Mesenchymal stem cell (in vitro differentiated cells and primary cell): ENCODE results near the gene ADAMTSL5.
A peak's percentile ranks its signal among the peaks of the same experiment; 100 is the strongest.

ENCODE experiments used
- DNase-seq: peaks from one replicate; pipeline ENCODE4 v3.0.0-alpha.2; 2013
- H2AFZ ChIP-seq: one replicate; pipeline ENCODE4 v1.6.1; 2013; ENCODE audit warnings: low read depth, mild to moderate bottlenecking, control low read depth, inconsistent platforms, low read length, moderate library complexity
- H2AK5ac ChIP-seq: 2 replicates; pipeline ENCODE4 v1.6.1; 2013; ENCODE audit warnings: low read length, moderate library complexity, mild to moderate bottlenecking, inconsistent platforms; ENCODE audit not compliant: severe bottlenecking
- H2BK120ac ChIP-seq: one replicate; pipeline ENCODE4 v1.6.1; 2013; ENCODE audit warnings: low read depth, mild to moderate bottlenecking, inconsistent platforms, low read length, moderate library complexity
- H2BK12ac ChIP-seq, 2 experiments: one replicate each; pipeline ENCODE4 v1.6.1; 2013; ENCODE audit warnings: inconsistent platforms in 2 of 2, low read length in 2 of 2, mild to moderate bottlenecking in 2 of 2, moderate library complexity in 2 of 2, control low read depth in 1 of 2
- H2BK15ac ChIP-seq: one replicate; pipeline ENCODE4 v1.6.1; 2013; ENCODE audit warnings: mild to moderate bottlenecking, low read depth, inconsistent platforms; ENCODE audit not compliant: poor library complexity, severe bottlenecking
- H2BK5ac ChIP-seq: 2 replicates; pipeline ENCODE4 v1.6.1; 2013; ENCODE audit warnings: low read depth, mild to moderate bottlenecking, low read length, control low read depth, inconsistent platforms; ENCODE audit not compliant: poor library complexity, severe bottlenecking
- H3K14ac ChIP-seq, 2 experiments: one replicate each; pipeline ENCODE4 v1.6.1; 2013; ENCODE audit warnings: inconsistent platforms in 2 of 2, low read length in 2 of 2, control low read depth in 1 of 2, mild to moderate bottlenecking in 1 of 2, moderate library complexity in 1 of 2
- H3K18ac ChIP-seq, 2 experiments: one replicate each; pipeline ENCODE4 v1.6.1; 2013; ENCODE audit warnings: inconsistent platforms in 2 of 2, low read length in 2 of 2, control low read depth in 1 of 2, low read depth in 1 of 2, mild to moderate bottlenecking in 1 of 2
- H3K23ac ChIP-seq, 2 experiments: one replicate each; pipeline ENCODE4 v1.6.1; 2013; ENCODE audit warnings: inconsistent platforms in 2 of 2, low read length in 2 of 2, mild to moderate bottlenecking in 2 of 2, moderate library complexity in 2 of 2, control low read depth in 1 of 2
- H3K27ac ChIP-seq: 2 replicates; pipeline ENCODE4 v1.5.1; 2013; ENCODE audit warnings: mild to moderate bottlenecking, moderate library complexity, low read length, control low read depth, inconsistent platforms; ENCODE audit not compliant: poor library complexity, severe bottlenecking
- H3K27me3 ChIP-seq, 2 experiments: 2 replicates each; pipeline versions ENCODE4 v1.6.1 to v1.7.0; 2013; ENCODE audit warnings: low read length in 2 of 2, mild to moderate bottlenecking in 2 of 2, moderate library complexity in 2 of 2, control low read depth in 1 of 2, inconsistent platforms in 1 of 2; ENCODE audit not compliant: control insufficient read depth in 1 of 2, insufficient read depth in 1 of 2
- H3K36me3 ChIP-seq, 2 experiments: 2 replicates each; pipeline versions ENCODE4 v1.6.1 to v1.7.0; 2013; ENCODE audit warnings: low read length in 2 of 2, control low read depth in 1 of 2, inconsistent platforms in 1 of 2, low read depth in 1 of 2, mild to moderate bottlenecking in 1 of 2; ENCODE audit not compliant: insufficient read depth in 2 of 2, control insufficient read depth in 1 of 2
- H3K4ac ChIP-seq, 2 experiments: one replicate each; pipeline ENCODE4 v1.6.1; 2013; ENCODE audit warnings: inconsistent platforms in 2 of 2, low read length in 2 of 2, mild to moderate bottlenecking in 2 of 2, moderate library complexity in 2 of 2, control low read depth in 1 of 2, low read depth in 1 of 2
- H3K4me1 ChIP-seq: 2 replicates; pipeline ENCODE4 v1.6.1; 2013; ENCODE audit warnings: low read depth, low read length, control low read depth; ENCODE audit not compliant: control insufficient read depth, insufficient read depth
- H3K4me2 ChIP-seq: 2 replicates; pipeline ENCODE4 v1.6.1; 2013; ENCODE audit warnings: low read length, mild to moderate bottlenecking, inconsistent platforms; ENCODE audit not compliant: poor library complexity, severe bottlenecking
- H3K4me3 ChIP-seq, 2 experiments: 2 replicates each; pipeline versions ENCODE4 v1.5.1 to v1.7.0; 2013; ENCODE audit warnings: low read length in 2 of 2, mild to moderate bottlenecking in 2 of 2, control low read depth in 1 of 2, low read depth in 1 of 2; ENCODE audit not compliant: insufficient read depth in 1 of 2
- H3K79me1 ChIP-seq: replicated peaks from 2 replicates; pipeline ENCODE4 v1.6.1; 2013; ENCODE audit warnings: mild to moderate bottlenecking, control low read depth, low read length, inconsistent platforms; ENCODE audit not compliant: poor library complexity, severe bottlenecking
- H3K9ac ChIP-seq: 2 replicates; pipeline ENCODE4 v1.7.0; 2013; ENCODE audit warnings: mild to moderate bottlenecking, low read length, moderate library complexity
- H3K9me3 ChIP-seq: 2 replicates; pipeline ENCODE4 v1.7.0; 2013; ENCODE audit warnings: mild to moderate bottlenecking, low read length; ENCODE audit not compliant: control insufficient read depth
- H4K8ac ChIP-seq: one replicate; pipeline ENCODE4 v1.6.1; 2013; ENCODE audit warnings: inconsistent platforms, mild to moderate bottlenecking, low read length, moderate library complexity
- H4K91ac ChIP-seq: one replicate; pipeline ENCODE4 v1.6.1; 2013; ENCODE audit warnings: mild to moderate bottlenecking, low read length, inconsistent platforms
- WGBS: methylation state at CpG from one replicate; pipeline ENCODE4 v1.1.7; 2013; ENCODE audit warnings: mixed read lengths; 5-methylcytosine and 5-hydroxymethylcytosine counted together

Gene ADAMTSL5

DNA sequence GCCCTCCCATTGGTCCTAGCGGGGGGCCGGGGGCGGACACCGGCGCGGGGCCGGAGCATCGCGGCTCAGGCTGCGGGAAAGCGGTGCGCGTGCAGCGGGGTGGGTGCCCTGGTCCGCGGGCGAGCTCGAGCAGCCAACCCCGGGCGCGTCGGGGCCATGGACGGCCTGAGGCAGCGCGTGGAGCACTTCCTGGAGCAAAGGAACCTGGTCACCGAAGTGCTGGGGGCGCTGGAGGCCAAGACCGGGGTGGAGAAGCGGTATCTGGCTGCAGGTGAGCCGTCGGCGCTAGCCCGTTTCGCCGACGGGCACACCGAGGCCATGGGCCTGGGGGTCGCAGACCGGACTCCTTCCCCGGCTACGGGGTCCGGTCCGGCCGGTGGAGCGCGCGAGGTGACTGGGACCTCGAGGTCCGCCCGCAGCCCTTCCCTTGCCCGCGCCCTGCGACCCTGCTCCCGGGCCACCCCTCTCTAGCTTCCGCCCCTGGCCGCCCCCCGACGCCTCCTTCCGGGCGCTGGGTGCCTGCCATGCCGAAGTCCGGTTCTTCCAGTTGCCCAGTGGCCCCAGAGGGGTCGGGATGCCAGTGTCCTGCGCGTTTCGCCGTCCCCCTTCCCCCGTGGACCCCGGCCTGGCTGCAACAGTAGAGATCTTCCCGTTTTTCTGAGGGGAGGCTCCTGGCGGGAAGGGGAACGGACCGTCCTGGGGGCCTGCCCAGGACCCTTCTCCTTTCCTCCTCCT, 21.5 kb downstream of the ADAMTSL5 start, which contains the start of gene REEP6:
REEP6 (plus strand) TSS at position 68 of the 735 bp plus-strand sequence; CDS start at position 157, 89 bp downstream.
- Histone ChIP-seq H2BK5ac (peak within 1 kb of the TSS; percentile 69), H3K4me3 (peak within 1 kb of the TSS; percentile 69 to 82), H3K14ac (peak within 1 kb of the TSS in 1 of 2 experiments; percentile 61)

GRCh38 chr19:1490311-1491113, 22.3 kb downstream of the ADAMTSL5 start, which contains the start of gene PCSK4:
Gene PCSK4 (minus strand): TSS chr19:1490350. CDS start chr19:1490346, 4 bp downstream.
- peak; percentile 99 for DNase-seq
- Histone ChIP-seq H2BK12ac (peak within 1 kb of the TSS; percentile 56 to 57), H4K8ac (peak within 1 kb of the TSS; percentile 92), H3K79me1 (peaks cover 5% of the 10 kb centered on the region), H2AK5ac (no peak within 1 kb of the TSS), H3K36me3 (peaks cover 0 to 11% of the 10 kb centered on the region in 2 experiments), H3K9me3 (no peaks in the 10 kb centered on the region), H2BK15ac (peak within 1 kb of the TSS; percentile 84), H2BK120ac (peak within 1 kb of the TSS; percentile 38), H3K18ac (peak within 1 kb of the TSS; percentile 74 to 83), H2BK5ac (peak within 1 kb of the TSS; percentile 69), H3K14ac (peak within 1 kb of the TSS in 1 of 2 experiments; percentile 61), H3K4me2 (peak within 1 kb of the TSS; percentile 96), H3K4ac (peak within 1 kb of the TSS in 1 of 2 experiments; percentile 54), H3K4me1 (peaks cover 19% of the 10 kb centered on the region), H4K91ac (peak within 1 kb of the TSS; percentile 82), H3K4me3 (peak within 1 kb of the TSS; percentile 69 to 82), H3K23ac (no peak within 1 kb of the TSS), H3K27me3 (peaks cover 3 to 41% of the 10 kb centered on the region in 2 experiments), H3K27ac (peak within 1 kb of the TSS; percentile 41), H2AFZ (peak within 1 kb of the TSS; percentile 100), H3K9ac (peak within 1 kb of the TSS; percentile 76)
- 1% methylated on average over 71 of the region's 74 CpGs for WGBS

More for the DNA sequence above, 21.5 kb downstream of the ADAMTSL5 start, which contains the start of gene REEP6:
- Histone ChIP-seq H3K23ac (no peak within 1 kb of the TSS), H3K79me1 (peaks cover 5% of the 10 kb centered on the region), H2BK12ac (peak within 1 kb of the TSS in 1 of 2 experiments; percentile 56), H3K36me3 (peaks cover 0 to 11% of the 10 kb centered on the region in 2 experiments), H3K4ac (peak within 1 kb of the TSS in 1 of 2 experiments; percentile 53), H3K27me3 (peaks cover 3 to 49% of the 10 kb centered on the region in 2 experiments), H3K27ac (peak within 1 kb of the TSS; percentile 41), H3K9me3 (no peaks in the 10 kb centered on the region), H3K9ac (peak within 1 kb of the TSS; percentile 76), H3K18ac (peak within 1 kb of the TSS; percentile 74 to 83), H3K4me1 (peaks cover 19% of the 10 kb centered on the region), H4K91ac (peak within 1 kb of the TSS; percentile 82), H2AK5ac (no peak within 1 kb of the TSS), H2BK15ac (no peak within 1 kb of the TSS), H2AFZ (peak within 1 kb of the TSS; percentile 100), H2BK120ac (no peak within 1 kb of the TSS), H3K4me2 (peak within 1 kb of the TSS; percentile 96), H4K8ac (peak within 1 kb of the TSS; percentile 92)
- 14% methylated on average over 69 of the region's 73 CpGs for WGBS
- DNase-seq, result no peak

GRCh38 chr19:1489463-1490310, 23.1 kb downstream of the ADAMTSL5 start:
- peak overlapping the region; percentile 96 for H3K4me2 ChIP-seq
- peak overlapping the region in 1 of 2 experiments; percentile 54 for H3K4ac ChIP-seq
- H4K91ac ChIP-seq, result peak overlapping the region; percentile 37
- peaks cover 3 to 34% of the 10 kb centered on the region in 2 experiments for H3K27me3 ChIP-seq
- peak overlapping the region; percentile 84 for H2BK15ac ChIP-seq
- H2AFZ ChIP-seq, result peak overlapping the region; percentile 30
- peak overlapping the region; percentile 69 to 82 for H3K4me3 ChIP-seq
- peaks cover 5% of the 10 kb centered on the region for H3K79me1 ChIP-seq
- H3K9me3 ChIP-seq, result no peaks in the 10 kb centered on the region
- peak overlapping the region; percentile 76 for H3K9ac ChIP-seq
- no peak overlapping the region for H3K27ac ChIP-seq
- H3K18ac ChIP-seq, result peak overlapping the region; percentile 74 to 83
- H3K23ac ChIP-seq, result no peak overlapping the region
- no peak for DNase-seq
- H2BK12ac ChIP-seq, result peak overlapping the region in 1 of 2 experiments; percentile 57
- no peak overlapping the region for H2AK5ac ChIP-seq
- H3K14ac ChIP-seq, result peak overlapping the region in 1 of 2 experiments; percentile 61
- H3K4me1 ChIP-seq, result peaks cover 19% of the 10 kb centered on the region
- H3K36me3 ChIP-seq, result peaks cover 0 to 11% of the 10 kb centered on the region in 2 experiments
- H2BK5ac ChIP-seq, result peak overlapping the region; percentile 69
- 49% methylated on average over 36 of the region's 37 CpGs for WGBS
- peak overlapping the region; percentile 92 for H4K8ac ChIP-seq
- H2BK120ac ChIP-seq, result peak overlapping the region; percentile 38
